AG09309 (cell line): ENCODE measurements around the gene SLPI.

ENCODE experiments used
- DNase-seq: peaks from one replicate; pipeline ENCODE4 v3.0.0-alpha.2; 2010; ENCODE audit warnings: low read depth
- H3K4me3 ChIP-seq: 2 replicates; pipeline ENCODE4 v1.5.1; 2011; ENCODE audit warnings: mild to moderate bottlenecking, low read depth, low read length, moderate library complexity; ENCODE audit not compliant: control insufficient read depth
- TF ChIP-seq, protein P1 (sequence below): IDR thresholded peaks from 2 replicates; pipeline ENCODE4 v1.5.1; 2011; ENCODE audit warnings: mild to moderate bottlenecking, low read depth, low read length, inconsistent platforms; ENCODE audit not compliant: insufficient read depth, control insufficient read depth; ENCODE audit errors: missing control alignments

SLPI gene

DNA sequence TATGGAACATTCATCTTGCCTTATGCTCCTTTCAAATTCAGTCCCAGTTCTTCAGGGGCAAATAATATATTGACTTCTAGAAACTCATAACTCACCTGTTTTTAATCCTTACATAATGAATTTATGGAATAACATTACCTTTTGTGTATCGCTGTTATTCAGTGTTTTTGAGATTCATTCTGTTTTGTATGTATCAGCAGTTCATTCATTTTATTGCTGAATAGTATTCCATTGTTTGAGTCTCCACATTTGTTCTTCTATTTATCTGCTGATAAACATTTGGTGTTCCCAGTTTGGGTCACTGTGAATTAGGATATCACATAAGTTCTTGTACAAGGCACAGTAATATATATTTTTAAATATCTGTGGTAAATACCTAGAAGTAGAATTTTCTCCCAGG is 28.1 kb downstream of the SLPI start:
- TF ChIP-seq, protein P1, sequence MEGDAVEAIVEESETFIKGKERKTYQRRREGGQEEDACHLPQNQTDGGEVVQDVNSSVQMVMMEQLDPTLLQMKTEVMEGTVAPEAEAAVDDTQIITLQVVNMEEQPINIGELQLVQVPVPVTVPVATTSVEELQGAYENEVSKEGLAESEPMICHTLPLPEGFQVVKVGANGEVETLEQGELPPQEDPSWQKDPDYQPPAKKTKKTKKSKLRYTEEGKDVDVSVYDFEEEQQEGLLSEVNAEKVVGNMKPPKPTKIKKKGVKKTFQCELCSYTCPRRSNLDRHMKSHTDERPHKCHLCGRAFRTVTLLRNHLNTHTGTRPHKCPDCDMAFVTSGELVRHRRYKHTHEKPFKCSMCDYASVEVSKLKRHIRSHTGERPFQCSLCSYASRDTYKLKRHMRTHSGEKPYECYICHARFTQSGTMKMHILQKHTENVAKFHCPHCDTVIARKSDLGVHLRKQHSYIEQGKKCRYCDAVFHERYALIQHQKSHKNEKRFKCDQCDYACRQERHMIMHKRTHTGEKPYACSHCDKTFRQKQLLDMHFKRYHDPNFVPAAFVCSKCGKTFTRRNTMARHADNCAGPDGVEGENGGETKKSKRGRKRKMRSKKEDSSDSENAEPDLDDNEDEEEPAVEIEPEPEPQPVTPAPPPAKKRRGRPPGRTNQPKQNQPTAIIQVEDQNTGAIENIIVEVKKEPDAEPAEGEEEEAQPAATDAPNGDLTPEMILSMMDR, result no peak
- no peak for DNase-seq
- no peak overlapping the region for H3K4me3 ChIP-seq

DNA sequence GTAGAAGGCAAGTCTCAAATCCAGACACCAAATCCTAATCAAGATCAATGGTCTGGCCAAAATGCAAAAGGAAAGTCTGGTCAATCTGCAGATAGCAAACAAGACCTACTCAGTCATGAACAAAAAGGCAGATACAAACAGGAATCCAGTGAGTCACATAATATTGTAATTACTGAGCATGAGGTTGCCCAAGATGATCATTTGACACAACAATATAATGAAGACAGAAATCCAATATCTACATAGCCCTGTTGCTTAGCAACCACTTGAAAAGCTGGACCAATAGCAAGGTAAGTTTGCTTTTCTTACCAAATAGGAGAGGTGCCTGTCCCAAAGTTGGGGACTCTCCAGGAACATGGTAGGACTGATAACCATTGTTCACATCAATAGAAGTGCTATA is 31.2 kb downstream of the SLPI start:
- TF ChIP-seq, protein P1, result no peak
- no peak overlapping the region for H3K4me3 ChIP-seq
- DNase-seq, result no peak

DNA sequence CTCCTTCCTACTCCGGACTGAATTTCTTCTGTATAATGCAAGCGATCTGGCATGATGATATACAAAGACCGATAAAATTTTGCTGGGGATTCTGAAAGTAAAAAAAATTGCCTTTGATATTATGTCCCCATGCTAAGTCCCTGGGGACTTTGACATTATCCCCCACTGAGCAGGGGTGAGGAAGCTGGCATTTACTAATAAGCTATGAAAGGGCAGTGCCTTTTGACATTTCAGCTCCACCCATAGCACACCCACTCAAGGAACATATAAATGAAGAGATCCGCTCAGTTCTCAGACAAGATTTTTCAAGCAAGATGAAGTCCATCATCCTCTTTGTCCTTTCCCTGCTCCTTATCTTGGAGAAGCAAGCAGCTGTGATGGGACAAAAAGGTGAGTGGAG is 33.3 kb downstream of the SLPI start, which contains the start of gene SEMG2:
Gene SEMG2 (plus strand): TSS at position 298 of the 400 bp plus-strand sequence. CDS start 17 bp downstream, at position 315.
- TF ChIP-seq, protein P1, result no peak
- H3K4me3 ChIP-seq, result no peak within 1 kb of the TSS
- DNase-seq, result no peak

DNA sequence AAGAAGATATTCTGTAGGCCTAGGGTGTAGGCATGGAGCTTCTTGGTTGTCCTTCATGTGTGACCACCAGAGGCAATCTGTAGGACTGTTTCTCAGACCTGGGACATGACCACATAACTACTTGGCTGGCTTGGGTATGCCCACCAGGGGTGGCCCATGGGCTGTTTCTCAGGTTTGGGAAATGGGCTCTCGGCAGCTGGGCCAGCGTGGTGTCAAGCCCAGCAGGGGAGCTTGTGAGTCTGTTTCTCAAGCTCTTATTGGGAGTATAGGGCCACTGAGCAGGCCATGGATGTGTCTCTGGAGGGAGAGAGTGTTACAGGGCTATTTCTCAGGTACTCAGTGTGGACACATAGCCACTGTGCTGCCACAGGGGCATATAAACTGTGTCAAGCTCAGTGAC is 35.7 kb downstream of the SLPI start:
- no peak overlapping the region for H3K4me3 ChIP-seq
- TF ChIP-seq, protein P1, result no peak
- DNase-seq, result no peak

DNA sequence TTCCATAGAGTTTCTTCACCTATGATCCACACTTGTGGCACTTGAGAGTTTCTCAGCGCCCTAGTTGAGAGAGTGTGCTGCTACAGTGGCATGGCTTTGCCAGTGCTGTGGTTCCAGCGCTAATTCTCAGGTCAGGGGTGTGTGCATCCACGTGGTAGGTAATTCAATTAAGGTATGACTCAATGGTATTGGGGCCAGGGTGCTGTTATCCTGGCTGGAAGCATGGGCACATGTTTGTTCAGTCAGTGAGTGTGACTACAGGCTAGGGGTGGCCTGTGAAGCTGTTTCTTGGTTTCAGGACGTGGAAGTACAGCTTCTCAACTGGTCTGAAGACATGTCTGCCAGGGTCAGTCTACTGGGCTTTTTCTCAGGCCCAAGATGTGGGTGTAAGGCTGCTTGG is 36.2 kb downstream of the SLPI start:
- DNase-seq, result no peak

DNA sequence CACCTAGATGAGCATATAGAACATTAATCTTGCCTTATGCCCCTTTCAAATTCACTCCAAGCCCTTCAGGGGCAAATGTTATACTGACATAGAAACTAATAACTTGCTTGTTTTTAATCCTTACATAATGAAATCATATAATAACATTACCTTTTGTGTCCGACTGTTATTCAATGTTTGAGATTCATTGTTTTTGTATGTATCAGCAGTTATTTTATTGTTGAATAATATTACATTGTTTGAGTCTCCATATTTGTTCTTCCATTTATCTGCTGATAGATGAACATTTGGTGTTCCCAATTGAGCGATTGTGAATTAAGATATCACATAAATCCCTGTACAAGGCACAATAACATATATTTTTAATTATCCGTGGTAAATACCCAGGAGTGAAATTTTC is 41.5 kb downstream of the SLPI start:
- TF ChIP-seq, protein P1, result no peak
- no peak overlapping the region for H3K4me3 ChIP-seq
- DNase-seq, result no peak

More for the DNA sequence above, 36.2 kb downstream of the SLPI start:
- TF ChIP-seq, protein P1, result no peak
- H3K4me3 ChIP-seq, result no peak overlapping the region
